Transverse colon (tissue), 4 donors: Measurements from ENCODE around the gene LETMD1. TPM values are rescaled to one million over a fixed set of nuclear protein-coding genes. Genes with fewer than 3 reads are reported as not detected.

Experiments used
- DNase-seq: peaks from one replicate; pipeline ENCODE4 v3.0.0-alpha.2; 2019
- H3K27ac ChIP-seq, 4 donors: fragments of 200-600 bp; sonication (generic); 2 replicates each; pipeline ENCODE4 v1.5.1; 2016 to 2018; ENCODE audit warnings: inconsistent platforms in 4 of 4
- H3K27me3 ChIP-seq: fragments of 200-600 bp; sonication (generic); 2 replicates; pipeline ENCODE4 v1.5.1; 2017; ENCODE audit warnings: inconsistent platforms
- H3K36me3 ChIP-seq, 4 donors: fragments of 200-600 bp; sonication (generic); 2 replicates each; pipeline ENCODE4 v1.5.1; 2017 to 2019; ENCODE audit warnings: inconsistent platforms in 4 of 4
- H3K4me1 ChIP-seq, 4 donors: fragments of 200-600 bp; sonication (generic); 2 replicates each; pipeline ENCODE4 v1.5.1; 2017 to 2020; ENCODE audit warnings: inconsistent platforms in 4 of 4
- H3K4me3 ChIP-seq, 4 donors: fragments of 200-600 bp; sonication (generic); 1 replicate in 1 of 4; 2 replicates in 3 of 4; pipeline versions ENCODE4 v1.5.1 to v1.6.1; 2017 to 2019; ENCODE audit warnings: inconsistent platforms in 4 of 4
- H3K9me3 ChIP-seq, 2 donors: fragments of 200-600 bp; sonication (generic); 2 replicates each; pipeline ENCODE4 v1.5.1; 2017 to 2019; ENCODE audit warnings: inconsistent platforms in 2 of 2
- EP300 ChIP-seq: sonication (generic); formaldehyde crosslinking; IDR thresholded peaks from one replicate; pipeline ENCODE4 v1.6.1; 2017; ENCODE audit warnings: antibody characterized with exemption, low read depth
- POLR2A ChIP-seq: fragments of 450-650 bp; IDR thresholded peaks from one replicate; pipeline ENCODE4 v1.6.1; 2016; ENCODE audit warnings: antibody characterized with exemption, mild to moderate bottlenecking, moderate library complexity
- POLR2AphosphoS5 ChIP-seq, 3 donors: sonication (generic); formaldehyde crosslinking; IDR thresholded peaks; one replicate each; pipeline ENCODE4 v1.6.1; 2016; ENCODE audit warnings: antibody characterized with exemption in 3 of 3
- WGBS, 2 donors: methylation state at CpG; one replicate each; pipeline ENCODE4 v1.1.5; 2018; ENCODE audit warnings: low coverage in 1 of 2; 5-methylcytosine and 5-hydroxymethylcytosine counted together
- in situ Hi-C, 4 donors: fragments of 200-750 bp; cut with MboI; loops; one replicate each; pipeline versions ENCODE4 v1.15.0 to v1.15.1; 2017; ENCODE audit warnings: low sequenced_read_pairs in 3 of 4, low pct_ligation_motif_present in 1 of 4, low pct_unique_long_range_greater_than_20kb in 1 of 4
- intact Hi-C: fragments of 100-400 bp; cut with DNase I; formaldehyde crosslinking; loops from one replicate; pipeline ENCODE4 v1.15.1; 2023; ENCODE audit warnings: low total_unique reads
- total RNA-seq, 4 donors: library from RNA; depleted of rRNA; stranded (reverse); fragments of >200 nt; gene quantifications; one replicate each; pipeline ENCODE4 v1.1.0, GENCODE V29; 2016
- TF ChIP-seq, protein P1 (sequence below), 5 experiments: fragments of 200-600 bp in 3 of 5; fragments of 450-650 bp in 2 of 5; sonication (generic) in 3 of 5; IDR thresholded peaks; 1 replicate in 2 of 5; 2 replicates in 3 of 5; pipeline ENCODE4 v1.5.1; 2016 to 2017; ENCODE audit warnings: antibody characterized with exemption in 5 of 5, inconsistent platforms in 3 of 5, mild to moderate bottlenecking in 2 of 5, moderate library complexity in 1 of 5

LETMD1 gene
- total RNA-seq, 4 donors from 2014 or later, result 45.3 to 109 (median 88.9) TPM

GRCh38 chr12:51082561-51083125 is 34.5 kb downstream of the LETMD1 start:
- intact Hi-C loops (no loop called here), in situ Hi-C loops (no loop called here)
- no peak for TF ChIP-seq POLR2A
- TF ChIP-seq, protein P1, sequence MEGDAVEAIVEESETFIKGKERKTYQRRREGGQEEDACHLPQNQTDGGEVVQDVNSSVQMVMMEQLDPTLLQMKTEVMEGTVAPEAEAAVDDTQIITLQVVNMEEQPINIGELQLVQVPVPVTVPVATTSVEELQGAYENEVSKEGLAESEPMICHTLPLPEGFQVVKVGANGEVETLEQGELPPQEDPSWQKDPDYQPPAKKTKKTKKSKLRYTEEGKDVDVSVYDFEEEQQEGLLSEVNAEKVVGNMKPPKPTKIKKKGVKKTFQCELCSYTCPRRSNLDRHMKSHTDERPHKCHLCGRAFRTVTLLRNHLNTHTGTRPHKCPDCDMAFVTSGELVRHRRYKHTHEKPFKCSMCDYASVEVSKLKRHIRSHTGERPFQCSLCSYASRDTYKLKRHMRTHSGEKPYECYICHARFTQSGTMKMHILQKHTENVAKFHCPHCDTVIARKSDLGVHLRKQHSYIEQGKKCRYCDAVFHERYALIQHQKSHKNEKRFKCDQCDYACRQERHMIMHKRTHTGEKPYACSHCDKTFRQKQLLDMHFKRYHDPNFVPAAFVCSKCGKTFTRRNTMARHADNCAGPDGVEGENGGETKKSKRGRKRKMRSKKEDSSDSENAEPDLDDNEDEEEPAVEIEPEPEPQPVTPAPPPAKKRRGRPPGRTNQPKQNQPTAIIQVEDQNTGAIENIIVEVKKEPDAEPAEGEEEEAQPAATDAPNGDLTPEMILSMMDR (IDR thresholded peaks at IDR 0.05), result no peak
- 3 to 5% methylated on average over 10 to 18 of the region's 18 CpGs for WGBS, 2 donors
- DNase-seq, result peak; percentile 22
- Histone ChIP-seq H3K4me1 (peaks cover 8 to 27% (median 17%) of the 10 kb centered on the region in 4 donors), H3K9me3 (no peaks in the 10 kb centered on the region), H3K36me3 (no peaks in the 10 kb centered on the region), H3K4me3 (peak overlapping the region; percentile 81 to 99 (median 91)), H3K27ac (peak overlapping the region; percentile 94 to 99 (median 96)), H3K27me3 (no peaks in the 10 kb centered on the region)

- Histone ChIP-seq H3K4me3 (peak within 1 kb of the TSS; percentile 81 to 99 (median 91)), H3K27me3 (no peaks in the 10 kb centered on the region), H3K4me1 (peaks cover 8 to 23% (median 15%) of the 10 kb centered on the region in 4 donors), H3K9me3 (no peaks in the 10 kb centered on the region), H3K36me3 (no peaks in the 10 kb centered on the region), H3K27ac (peak within 1 kb of the TSS; percentile 94 to 99 (median 96))
- intact Hi-C loops, result no loop called here
- DNase-seq, result peak; percentile 97
- 0% methylated on average over 9 to 69 of the region's 74 CpGs for WGBS, 2 donors
- in situ Hi-C loops, result no loop called here
- TF ChIP-seq POLR2AphosphoS5 (IDR thresholded peaks at IDR 0.05), result peak; percentile 99
- TF ChIP-seq EP300, result no peak
- TF ChIP-seq POLR2A, result peak; percentile 97
- TF ChIP-seq, protein P1 (IDR thresholded peaks at IDR 0.05), result peak in 1 of 5 experiments; percentile 2
Measured at GRCh38 chr12:51083126-51083833, 35.2 kb downstream of the LETMD1 start, which contains the start of gene CSRNP2. TSS of gene CSRNP2 (minus strand) at chr12:51083596. CDS start at chr12:51076561, 7,035 bp downstream.

DNA sequence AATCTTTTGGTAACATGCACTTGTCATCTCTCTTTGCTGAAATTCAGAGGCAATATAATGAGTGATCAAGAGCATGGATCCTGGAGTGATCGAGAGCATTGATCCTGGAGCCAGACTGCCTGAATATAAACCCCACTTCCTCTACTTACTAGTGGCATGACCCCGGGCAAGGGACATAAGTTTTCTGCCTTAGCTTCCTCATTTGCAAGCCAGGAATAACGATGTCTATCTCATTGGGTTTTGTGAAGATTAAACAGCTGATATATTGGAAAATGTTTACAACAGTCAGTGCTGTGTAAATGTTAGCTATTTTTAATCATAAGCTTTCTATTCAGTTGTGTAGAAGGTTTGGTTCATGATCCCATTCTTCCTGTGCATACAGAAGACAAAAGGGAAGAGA is 37.6 kb downstream of the LETMD1 start:
- no peak overlapping the region for H3K27ac ChIP-seq
- in situ Hi-C loops (no loop called here), intact Hi-C loops (no loop called here)
- H3K4me1 ChIP-seq, result peaks cover 8 to 20% (median 15%) of the 10 kb centered on the region in 4 donors
- H3K4me3 ChIP-seq, result no peak overlapping the region
- no peak for DNase-seq
- TF ChIP-seq, protein P1 (IDR thresholded peaks at IDR 0.05), result no peak
- TF ChIP-seq POLR2AphosphoS5 (IDR thresholded peaks at IDR 0.05), result no peak
- no peak for TF ChIP-seq EP300
- TF ChIP-seq POLR2A, result no peak
- H3K9me3 ChIP-seq, result no peaks in the 10 kb centered on the region
- no peaks in the 10 kb centered on the region for H3K27me3 ChIP-seq
- WGBS, 2 donors, result 60% methylated on average over 3 of the region's 3 CpGs; no CpG with 5 or more reads in 1 of the 2 donors
- H3K36me3 ChIP-seq, result no peaks in the 10 kb centered on the region

GRCh38 chr12:51086933-51087332 is 38.8 kb downstream of the LETMD1 start:
- 88 to 94% methylated on average over 9 to 10 of the region's 10 CpGs for WGBS, 2 donors
- Histone ChIP-seq H3K9me3 (no peaks in the 10 kb centered on the region), H3K27me3 (no peaks in the 10 kb centered on the region), H3K4me1 (peaks cover 5 to 13% (median 10%) of the 10 kb centered on the region in 4 donors), H3K4me3 (no peak overlapping the region), H3K27ac (no peak overlapping the region), H3K36me3 (no peaks in the 10 kb centered on the region)
- no peak for DNase-seq
- intact Hi-C loops, result no loop called here
- TF ChIP-seq, protein P1 (IDR thresholded peaks at IDR 0.05), result no peak
- no peak for TF ChIP-seq POLR2AphosphoS5 (IDR thresholded peaks at IDR 0.05)
- TF ChIP-seq EP300, result no peak
- TF ChIP-seq POLR2A, result no peak
- in situ Hi-C loops, result no loop called here
